Measurements from ENCODE around the gene NEUROD1.
"Not testable (repeated sequence)": the region's sequence is repeated elsewhere in the genome, so short reads cannot be mapped to it uniquely, and the experiment has no call there.

The NEUROD1 gene

DNA sequence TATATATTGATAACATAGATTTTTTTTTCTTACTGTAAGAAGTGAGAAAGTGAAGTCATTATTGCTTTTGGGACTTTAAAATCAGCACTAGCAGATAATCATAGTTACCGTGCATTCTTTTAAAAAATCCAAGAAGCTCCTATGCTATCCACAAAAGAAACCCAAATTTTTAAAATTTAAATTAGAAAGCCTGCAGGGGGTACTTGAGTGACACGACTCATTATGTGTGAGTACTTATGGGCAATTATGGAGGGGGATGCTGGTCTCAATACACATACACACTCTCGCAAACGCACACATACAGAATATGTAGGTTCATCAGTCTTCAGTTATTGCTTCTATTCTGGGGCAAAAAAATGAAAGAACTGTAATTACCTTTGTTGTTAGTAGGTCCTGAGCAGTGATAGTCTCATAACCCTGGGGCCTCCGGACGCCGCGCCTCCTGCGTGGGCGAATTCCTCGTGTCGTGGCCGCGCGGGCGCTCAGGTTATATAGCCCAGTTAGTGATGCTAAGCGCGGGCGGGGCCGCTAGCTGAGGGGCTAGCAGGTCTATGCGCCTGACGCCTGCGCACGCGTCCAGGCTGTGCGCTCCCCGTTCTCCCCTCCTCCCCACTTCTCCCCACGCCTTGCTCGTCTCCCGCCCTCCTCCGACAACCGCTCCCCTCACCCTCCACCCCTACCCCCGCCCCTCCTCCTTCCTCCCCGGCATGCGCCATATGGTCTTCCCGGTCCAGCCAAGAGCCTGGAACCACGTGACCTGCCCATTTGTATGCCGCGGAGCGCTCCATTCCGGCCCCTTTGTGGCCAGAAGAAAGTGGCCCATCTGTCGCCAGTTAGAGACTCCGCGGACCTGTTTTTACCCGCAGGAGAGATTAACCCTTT lies at the start of gene NEUROD1:
Gene NEUROD1 (minus strand): TSS at position 463 of the 882 bp plus-strand sequence. CDS start 1,657 bp downstream, outside the sequence.
- DNase-seq: peak; percentile 38

DNA sequence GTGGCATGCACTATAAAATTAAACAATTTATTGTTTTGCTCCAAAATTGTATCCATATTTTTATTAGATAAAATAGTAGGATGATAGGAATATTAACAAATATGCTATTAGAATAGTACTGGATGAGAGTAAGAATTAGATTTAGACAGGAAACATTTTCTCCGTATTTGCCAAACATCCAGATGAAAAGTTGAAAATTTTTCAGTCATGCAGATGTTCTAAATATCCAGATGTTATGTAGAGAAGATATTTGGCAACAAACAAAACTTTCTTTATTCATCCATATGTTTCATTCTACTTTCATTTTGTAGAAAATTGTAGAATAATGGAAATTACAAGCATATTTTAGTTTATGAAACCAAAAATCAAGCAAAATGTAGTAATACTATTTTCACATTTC lies 45.2 kb upstream of the NEUROD1 start:
- no peak for DNase-seq

DNA sequence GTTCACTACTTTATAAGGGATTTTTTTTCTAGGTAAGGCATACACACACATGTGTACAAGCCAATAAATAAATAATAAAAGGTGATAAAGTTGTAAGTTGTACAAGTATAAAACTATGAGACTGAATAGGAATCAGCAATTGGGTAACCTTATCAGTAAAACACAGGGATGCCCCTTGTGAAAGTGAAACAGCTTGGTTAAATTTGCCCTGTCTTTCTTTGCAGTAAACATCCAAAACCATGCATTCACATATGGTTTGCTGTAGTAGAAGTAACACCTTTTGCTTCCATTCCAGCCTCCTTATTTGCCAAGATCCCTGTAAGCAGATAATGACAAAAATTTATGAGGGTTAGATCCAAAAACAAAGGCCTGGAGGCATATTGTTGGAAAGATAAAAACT lies 44.3 kb upstream of the NEUROD1 start:
- DNase-seq: no peak

DNA sequence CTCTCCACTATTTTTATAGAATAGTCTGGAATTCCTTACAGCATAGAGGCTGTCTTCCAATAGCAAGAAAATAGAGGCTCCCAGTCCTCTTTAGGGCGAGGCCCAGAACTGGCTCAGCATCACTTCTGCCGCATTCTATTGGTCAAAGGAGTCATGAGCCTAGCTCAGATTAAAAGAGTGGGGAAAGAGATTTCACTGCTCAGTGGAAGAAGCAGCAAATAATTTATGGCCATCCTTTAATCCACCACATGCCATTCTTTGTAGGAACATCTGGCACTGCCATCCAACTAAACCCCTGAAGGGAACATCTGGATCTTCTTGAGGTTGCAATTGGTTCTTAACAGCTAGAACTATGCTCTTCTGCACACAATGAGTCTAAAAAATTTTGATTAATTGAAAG lies 43.4 kb upstream of the NEUROD1 start:
- DNase-seq: no peak

DNA sequence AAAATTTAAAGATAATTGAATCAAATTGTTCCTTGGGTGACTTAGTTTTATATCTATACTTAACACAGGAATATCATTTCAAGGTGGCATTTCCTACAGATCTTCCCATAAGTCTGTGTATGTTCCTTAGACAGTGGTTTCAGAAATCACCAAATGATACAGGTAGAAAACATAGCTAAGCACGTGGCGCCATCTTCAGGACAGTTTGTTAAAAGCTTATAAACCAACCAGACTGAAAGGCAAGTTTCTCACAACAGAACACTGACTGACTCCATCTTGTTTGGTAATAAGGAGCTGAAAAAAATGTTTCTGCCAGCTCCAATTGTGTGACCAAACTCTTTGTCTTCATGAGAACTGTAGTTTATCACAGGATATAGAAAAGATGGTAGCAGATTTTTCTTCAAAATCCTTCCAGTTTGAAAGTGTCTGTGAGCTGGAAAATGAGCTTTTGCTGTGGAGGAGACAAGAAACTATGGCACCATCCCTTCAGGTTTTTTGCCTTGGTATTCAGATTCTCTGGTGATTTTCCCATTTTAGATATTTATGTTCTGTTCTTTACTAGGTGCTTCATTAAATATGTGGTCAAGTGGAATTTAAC lies 34.8 kb upstream of the NEUROD1 start:
- peak; percentile 79 for DNase-seq

DNA sequence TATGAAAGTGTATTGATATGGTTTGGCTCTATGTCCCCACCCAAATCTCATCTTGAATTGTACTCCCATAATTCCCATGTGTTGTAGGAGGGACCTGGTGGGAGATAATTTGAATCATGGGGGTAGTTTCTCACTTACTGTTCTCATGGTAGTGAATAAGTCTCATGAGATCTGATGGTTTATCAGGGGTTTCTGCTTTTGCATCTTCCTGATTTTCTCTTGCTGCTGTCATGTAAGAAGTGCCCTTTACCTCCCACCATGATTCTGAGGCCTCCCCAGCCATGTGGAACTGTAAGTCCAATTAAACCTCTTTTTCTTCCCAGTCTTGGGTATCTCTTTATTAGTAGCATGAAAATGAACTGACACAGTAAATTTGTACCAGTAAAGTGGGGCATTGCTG lies 30.7 kb upstream of the NEUROD1 start:
- DNase-seq: not testable (repeated sequence)

DNA sequence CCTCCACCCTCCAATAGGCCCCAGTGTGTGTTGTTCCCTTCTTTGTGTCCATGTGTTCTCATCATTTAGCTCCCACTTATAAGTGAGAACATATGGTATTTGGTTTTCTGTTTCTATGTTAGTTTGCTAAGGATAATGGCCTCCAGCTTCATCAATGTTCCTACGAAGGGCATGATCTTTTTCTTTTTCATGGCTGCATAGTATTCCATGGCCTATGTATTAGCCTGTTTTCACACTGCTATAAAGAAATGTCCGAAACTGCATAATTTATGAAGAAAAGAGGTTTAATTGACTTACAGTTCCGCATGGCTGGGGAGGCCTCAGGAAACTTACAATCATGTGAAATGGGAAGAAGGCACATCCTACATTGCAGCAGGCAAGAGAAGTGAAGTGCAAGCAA lies 22.2 kb upstream of the NEUROD1 start:
- not testable (repeated sequence) for DNase-seq

DNA sequence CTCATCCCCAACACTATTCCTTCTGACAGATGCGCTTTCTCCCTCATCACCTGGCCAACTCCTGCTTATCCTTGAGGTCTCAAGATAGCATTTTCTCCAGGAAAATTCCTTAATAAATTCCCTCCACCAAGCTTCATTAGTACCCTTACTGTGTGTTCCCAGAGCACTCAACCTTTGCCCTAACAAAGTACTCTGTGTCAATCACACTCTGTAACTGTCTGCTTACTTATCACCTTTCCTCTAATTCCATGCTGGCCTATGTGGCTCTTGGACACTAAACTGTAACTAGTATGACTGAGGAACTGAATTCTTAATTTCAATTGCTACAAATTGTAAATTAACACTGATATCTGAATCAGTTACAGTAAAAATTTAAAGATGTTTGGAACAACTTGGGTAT lies 17.9 kb upstream of the NEUROD1 start:
- no peak for DNase-seq

DNA sequence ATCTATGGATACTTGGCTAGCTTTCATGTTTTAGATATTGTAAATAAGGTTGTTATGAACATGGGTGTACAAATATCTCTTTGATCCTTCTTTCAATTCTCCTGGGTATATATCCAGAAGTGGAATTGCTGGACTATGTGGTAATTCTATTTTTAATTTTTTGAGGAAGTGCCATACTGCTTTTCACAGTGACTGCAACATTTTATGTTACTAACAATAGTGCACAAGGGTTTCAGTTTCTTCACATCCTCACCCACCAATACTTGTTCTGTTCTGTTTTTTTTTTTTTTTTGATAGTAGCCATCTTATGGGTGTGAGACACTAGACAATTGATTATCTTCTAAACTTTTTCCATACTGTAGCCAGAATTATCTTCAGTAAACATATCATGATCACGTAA lies 17.3 kb upstream of the NEUROD1 start:
- DNase-seq: no peak

DNA sequence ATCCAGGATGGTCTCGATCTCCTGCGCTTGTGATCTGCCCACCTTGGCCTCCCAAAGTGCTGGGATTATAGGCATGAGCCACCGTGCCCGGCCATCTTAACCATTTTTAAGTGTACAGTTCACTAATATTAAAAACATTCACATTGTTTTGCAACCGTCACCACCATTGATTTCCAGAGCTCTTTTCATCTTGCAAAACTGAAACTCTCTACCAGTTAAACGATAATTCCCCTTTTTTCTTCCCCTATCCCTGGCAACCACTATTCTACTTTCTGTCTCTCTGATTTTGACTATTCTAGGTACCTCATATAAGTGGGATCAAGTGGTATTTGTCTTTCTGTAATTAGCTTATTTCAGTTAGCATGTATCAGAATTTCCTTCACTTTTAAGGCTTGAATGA lies 16.8 kb upstream of the NEUROD1 start:
- no peak for DNase-seq

DNA sequence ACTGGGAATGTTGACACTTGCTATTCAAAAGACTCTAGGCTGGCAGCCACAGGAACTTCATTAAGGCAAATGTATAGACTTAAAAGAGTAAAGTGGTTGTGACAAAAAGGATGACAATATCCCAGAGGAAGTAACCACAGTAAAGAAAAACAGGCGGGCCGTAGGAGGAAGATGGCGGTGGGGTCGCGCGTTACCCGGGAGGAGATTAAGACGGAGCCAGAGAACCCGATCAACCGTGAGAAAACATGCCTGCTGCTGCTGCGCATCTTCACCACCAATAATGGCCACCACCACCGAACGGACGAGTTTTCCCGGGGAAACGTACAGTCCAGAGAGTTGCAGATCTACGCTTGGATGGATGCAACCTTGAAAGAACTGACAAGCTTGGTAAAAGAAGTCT lies 14.0 kb upstream of the NEUROD1 start:
- DNase-seq: no peak

DNA sequence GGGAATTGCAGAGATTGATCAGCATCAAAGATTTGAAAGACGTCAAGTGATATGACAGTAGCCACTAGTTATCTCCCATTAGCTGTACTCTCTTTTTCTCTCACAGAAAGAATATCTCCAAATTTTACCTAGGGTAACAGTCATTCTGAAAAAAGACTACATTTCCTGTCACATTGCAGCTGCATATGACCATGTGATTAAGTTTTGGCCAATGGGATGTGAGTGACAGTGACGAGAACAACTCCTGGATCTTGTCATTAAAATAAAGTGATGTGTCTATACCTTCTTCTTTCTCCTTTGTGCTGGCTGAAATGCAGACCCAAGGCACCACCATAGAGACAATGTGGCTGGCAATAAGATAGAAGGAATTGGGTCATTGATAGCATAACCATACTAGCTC lies 10.5 kb upstream of the NEUROD1 start:
- DNase-seq: no peak

DNA sequence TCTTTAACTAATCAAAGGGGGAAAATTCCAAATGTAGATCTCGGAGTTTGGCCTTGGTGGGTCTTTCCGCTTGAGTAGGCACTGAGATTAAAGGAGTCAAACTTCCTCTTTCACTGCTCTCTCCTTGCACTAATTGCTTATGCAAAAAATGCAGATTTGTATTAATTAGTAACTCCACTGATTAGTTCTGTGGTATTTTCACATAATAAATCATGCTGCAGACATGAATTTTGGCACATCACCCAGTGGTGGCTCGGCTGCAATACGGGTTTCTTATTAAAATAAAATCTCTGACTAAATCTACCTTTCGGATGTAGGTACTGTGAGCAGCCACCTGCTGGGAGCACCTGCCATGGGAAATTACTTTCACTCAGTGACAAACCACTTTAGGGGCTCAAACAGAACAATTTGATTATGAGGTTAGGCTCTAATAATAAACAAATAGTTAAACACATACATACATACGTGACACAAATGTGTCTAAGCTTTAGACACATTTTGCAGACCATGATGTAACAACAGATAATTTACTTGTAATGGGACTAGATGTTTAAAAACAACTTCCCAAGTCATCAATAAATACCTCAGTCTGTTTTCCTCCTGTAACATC lies 6.4 kb upstream of the NEUROD1 start:
- DNase-seq: no peak

DNA sequence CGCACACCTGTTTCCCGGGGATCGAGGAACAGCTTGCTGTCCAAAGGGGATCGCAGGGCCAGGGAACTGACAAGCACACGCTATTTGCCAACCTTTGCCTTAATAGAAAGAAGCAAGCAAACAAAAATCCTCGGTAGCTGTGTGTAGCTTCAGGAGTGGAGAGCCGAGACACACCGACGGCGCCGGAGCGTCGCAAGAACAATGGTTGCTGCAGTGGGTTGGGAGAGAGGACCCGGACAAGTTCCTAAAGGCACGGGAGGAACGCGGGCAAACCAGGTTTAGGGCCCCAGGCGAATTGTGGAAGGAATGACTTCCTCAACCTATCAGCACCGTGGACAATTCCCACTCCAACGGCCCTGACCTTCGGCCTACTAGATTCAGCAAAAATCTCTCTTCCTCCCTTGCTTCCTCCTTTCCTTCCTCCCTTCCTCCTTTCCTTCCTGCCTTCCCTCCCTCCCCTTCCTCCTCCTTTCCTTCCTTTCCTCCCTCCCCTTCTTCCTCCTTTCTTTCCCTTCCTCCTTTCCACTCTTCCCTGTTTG lies 4.9 kb upstream of the NEUROD1 start:
- DNase-seq: peak; percentile 9

DNA sequence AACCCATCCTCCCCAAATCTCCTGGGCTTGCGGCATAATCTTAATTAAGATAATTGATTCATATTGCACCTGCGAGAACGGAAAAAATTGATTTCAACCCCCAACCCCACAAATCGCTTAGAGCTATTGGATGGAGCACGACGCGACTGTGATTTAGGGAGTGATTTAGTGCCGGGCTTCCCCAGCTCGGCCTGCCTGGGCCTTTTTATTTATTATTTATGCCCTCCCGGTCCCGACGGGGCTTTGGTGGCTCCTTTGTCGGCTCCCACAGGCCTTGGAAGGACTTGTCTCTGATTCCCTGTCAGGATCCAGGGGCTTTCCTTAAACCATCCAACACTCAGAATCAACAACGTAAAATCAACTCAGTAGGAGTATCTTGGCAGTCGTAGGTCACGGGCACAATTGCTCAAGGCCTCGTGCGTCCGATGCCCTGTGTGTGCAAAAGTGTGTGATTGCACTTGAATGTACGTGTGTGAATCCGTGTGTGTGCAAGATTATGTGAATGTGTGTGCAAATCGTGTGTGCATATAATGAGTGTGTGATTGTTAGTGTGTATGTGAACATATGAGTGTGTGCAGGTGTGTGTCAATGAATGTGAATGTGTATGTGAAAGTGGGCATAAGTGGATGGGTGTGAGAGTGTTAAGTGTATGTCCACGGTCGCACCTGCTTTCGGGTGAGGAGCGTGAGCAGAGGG lies 4.3 kb upstream of the NEUROD1 start:
- DNase-seq: no peak

DNA sequence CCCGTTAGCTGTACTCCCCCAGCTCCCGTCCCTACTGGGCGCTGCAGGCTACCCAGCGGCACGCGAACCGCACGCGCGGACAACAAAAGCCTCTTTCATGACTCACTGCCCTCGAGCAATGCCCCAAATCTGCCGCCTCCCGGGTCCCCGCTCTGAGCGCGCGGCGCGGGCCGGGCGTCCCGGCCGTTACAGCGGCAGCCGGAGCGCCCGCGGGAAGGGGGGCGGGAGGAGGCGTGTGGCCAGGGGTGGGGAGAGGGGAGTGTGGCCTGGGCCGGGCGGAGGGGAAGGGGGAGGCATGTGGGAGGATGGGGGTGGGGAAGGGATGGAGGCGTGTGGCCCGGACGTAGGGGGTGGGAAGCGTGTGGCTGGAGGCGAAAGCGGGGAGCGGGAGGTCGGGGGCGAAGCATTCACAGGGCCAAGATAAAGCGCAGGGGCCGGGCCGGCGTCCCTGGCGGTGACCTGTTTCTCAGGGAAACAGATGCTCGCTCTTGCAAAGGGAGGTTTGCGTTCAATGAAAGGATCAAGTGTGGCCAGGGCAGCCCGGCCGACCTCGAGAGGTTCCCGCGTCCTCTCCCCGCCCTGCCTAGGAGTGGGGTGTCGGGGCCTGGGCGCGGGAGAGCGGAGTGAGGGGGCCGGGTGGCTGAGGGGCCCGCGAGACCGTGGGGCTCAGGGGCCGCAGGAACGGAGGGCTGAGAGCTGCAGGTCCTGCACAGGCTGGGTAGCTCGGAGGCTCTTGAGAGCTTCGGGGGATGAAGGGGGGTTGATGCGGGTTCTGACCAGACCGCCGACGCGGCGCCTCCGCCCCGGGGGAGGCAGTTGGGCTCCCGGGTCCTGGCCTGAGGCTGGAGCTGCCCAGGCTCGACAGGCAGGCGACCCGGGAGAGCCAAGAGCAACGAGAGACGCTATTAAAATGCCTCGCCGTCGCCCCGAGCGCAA lies 3.5 kb upstream of the NEUROD1 start:
- DNase-seq: peak; percentile 40

DNA sequence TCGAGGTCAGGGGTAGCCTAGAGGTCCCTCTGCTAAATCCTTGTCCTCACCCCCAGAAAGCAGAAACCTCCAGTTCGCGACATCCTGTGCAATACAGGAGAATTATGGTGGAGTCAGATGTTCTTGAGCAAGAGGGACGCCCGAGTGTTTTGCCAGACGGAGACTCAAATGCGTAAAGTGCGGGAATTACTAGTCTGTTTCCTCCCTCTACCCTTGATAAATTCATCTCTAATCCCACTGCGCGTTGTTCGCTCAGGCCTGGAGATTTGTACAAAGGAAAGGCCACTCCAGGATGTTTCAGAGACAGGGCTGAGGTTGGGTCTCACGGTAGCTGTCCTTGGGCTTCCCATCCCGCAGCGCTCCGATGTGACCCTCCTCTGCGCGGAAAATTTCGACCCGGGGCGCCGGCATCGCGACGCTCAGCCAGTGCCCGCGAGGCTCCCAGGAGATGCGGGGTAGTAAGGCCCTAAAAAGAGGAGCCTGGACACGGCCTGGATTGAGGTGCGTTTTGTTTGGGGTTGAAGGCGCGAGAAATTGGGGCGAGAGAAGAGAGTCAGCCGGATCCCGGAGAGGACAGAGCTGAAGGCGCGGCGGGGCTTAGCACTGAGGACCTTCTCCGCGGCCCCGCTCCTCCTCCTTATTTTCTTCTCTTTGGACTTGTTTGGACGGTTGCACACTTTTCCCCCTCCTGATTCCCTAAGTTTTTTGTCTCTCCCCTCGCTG lies 2.6 kb upstream of the NEUROD1 start:
- DNase-seq: no peak

DNA sequence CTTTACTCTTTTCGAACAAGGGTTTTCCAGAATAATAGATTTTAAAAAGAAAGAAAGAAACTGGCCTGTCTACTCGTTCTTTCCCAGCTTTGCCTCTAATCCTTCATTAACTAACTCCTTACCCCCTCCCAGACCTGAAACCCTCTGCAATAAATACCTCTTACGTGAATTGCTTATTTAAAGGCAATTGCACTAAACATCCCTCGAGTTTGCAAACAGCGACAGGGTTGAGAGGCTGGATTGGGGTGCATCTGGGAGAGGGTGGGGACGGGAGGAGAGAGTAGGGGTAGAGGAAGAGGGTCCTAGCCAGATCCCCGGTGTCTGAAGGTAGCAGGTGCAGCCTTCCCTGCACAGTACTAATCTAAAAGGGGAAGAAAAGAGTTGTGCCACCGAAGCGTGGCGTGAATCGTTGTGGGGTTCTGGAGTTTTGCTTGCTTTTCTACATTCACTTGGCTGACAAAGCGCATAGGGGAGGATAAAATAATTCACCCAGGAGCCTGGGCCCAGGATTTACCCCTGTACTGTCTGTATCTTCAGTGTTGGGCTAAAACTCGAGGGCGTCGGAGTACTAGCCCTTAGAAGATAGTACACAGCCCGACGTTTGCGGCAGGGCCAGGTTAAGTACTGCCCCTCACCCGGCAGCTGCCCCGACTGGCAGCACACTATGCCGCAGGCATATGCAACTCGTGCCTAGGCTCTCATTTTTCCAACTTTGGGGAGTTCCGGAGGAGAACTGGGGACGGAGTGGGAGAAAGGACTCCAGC lies 1.9 kb upstream of the NEUROD1 start:
- peak; percentile 10 for DNase-seq

DNA sequence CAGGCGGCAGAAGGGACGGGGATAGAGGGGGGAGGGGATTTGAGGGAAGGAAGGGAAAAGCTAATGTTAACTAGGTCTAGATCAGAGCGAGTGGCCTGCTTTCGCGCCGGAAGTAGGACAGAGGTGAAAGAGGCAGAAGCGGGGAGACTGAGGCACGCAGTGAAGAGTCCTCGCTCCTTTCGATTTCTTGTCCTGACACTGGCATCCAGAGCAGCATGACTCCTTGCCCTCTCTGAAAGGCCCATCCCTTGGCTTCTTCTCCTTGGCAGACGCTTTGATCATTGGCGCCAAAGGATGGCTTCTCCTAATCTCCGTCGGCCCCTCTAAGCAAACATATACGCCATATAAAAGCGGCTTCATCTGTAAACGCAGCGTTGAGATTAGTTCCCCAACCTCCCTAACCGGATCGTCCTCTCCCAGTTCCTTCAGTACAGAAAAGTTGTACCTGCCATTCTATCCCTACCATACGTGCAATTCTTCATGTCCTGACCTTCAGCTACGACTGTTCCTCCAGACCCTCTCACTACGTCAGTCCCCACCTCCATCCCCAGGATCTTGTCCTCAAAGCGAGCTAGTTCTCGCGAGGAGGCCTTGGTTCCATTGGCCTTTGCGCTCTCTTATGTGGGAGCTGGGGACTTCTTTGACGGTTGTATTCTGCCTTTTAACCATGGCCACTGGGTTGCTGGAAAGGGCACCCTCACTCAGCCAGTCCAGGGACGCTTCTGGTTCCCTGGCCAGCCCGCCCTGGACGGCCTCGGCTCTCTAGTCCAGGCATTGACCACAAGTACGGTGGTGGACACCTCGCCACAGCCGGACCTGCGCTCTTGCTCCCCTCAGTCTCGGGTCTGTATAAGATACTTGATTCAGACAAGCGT lies 857 bp upstream of the NEUROD1 start:
- DNase-seq: no peak

Measured in activated CD4-positive, alpha-beta T cell treated with anti-CD3 and anti-CD28 coated beads for 48 hours (primary cell).